HepG2 (cell line): Measurements from ENCODE around the gene PASK. TPM values are rescaled to one million over a fixed set of nuclear protein-coding genes. Genes with fewer than 3 reads are reported as not detected.

Experiments used
- BATF2 ChIP-seq: sonication (generic); formaldehyde crosslinking; IDR thresholded peaks from 2 replicates; pipeline ENCODE4 v1.8.0; 2022; ENCODE audit warnings: mild to moderate bottlenecking, missing genetic modification reagents, moderate library complexity
- HMGA1 ChIP-seq: sonication (generic); formaldehyde crosslinking; conservative IDR thresholded peaks from 2 replicates; pipeline ENCODE4 v1.4.0; 2020; ENCODE audit warnings: missing genetic modification reagents
- PRDM10 ChIP-seq: sonication (generic); formaldehyde crosslinking; IDR thresholded peaks from 2 replicates; pipeline ENCODE4 v1.4.0; 2020; ENCODE audit warnings: low read depth, missing genetic modification reagents
- SKI ChIP-seq: fragments of 450-650 bp; IDR thresholded peaks from one replicate; pipeline ENCODE4 v1.6.1; 2018; ENCODE audit warnings: mild to moderate bottlenecking; ENCODE audit not compliant: partially characterized antibody
- THYN1 ChIP-seq: sonication (generic); formaldehyde crosslinking; IDR thresholded peaks from 2 replicates; pipeline ENCODE4 v1.8.1; 2023; ENCODE audit warnings: low read depth, mild to moderate bottlenecking, moderate library complexity, missing genetic modification reagents, borderline replicate concordance
- ZFP91 ChIP-seq: sonication (generic); formaldehyde crosslinking; IDR thresholded peaks from 2 replicates; pipeline ENCODE4 v1.9.0; 2022; ENCODE audit warnings: missing genetic modification reagents, mild to moderate bottlenecking, borderline replicate concordance
- ZNF260 ChIP-seq: sonication (generic); formaldehyde crosslinking; IDR thresholded peaks from 2 replicates; pipeline ENCODE4 v1.4.0; 2020; ENCODE audit warnings: missing genetic modification reagents, low read depth, mild to moderate bottlenecking, borderline replicate concordance
- ZNF646 ChIP-seq: sonication (generic); formaldehyde crosslinking; IDR thresholded peaks from 2 replicates; pipeline ENCODE4 v1.9.0; 2021; ENCODE audit warnings: mild to moderate bottlenecking, missing genetic modification reagents
- ZNF704 ChIP-seq: sonication (generic); formaldehyde crosslinking; IDR thresholded peaks from 2 replicates; pipeline ENCODE4 v1.8.1; 2023; ENCODE audit warnings: mild to moderate bottlenecking, inconsistent platforms, moderate library complexity, missing genetic modification reagents, borderline replicate concordance
- ZUFSP ChIP-seq: sonication (generic); formaldehyde crosslinking; IDR thresholded peaks from 2 replicates; pipeline ENCODE4 v1.9.0; 2021; ENCODE audit warnings: missing genetic modification reagents, mild to moderate bottlenecking, borderline replicate concordance
- polyA plus RNA-seq, 8 experiments: library from polyadenylated mRNA; depleted of rRNA in 3 of 8; stranded (reverse) in 7 of 8; unstranded in 1 of 8; fragments of >200 nt; fragmentation: Illumina TruSeq in 4 of 8; extraction: Trizol in 4 of 8; gene quantifications; 2 replicates each; pipeline versions ENCODE4 v1.2.1 to v1.2.3, GENCODE V29; 2011 to 2016; ENCODE audit warnings: low read depth in 4 of 8, missing spikeins in 1 of 8, mixed read lengths in 1 of 8; ENCODE audit not compliant: insufficient read depth in 1 of 8
- total RNA-seq, 5 experiments: library from RNA; depleted of rRNA; stranded (reverse); fragments of >200 nt; fragmentation: Illumina TruSeq; extraction: Trizol; gene quantifications; 2 replicates each; pipeline ENCODE4 v1.2.3, GENCODE V29; 2016; ENCODE audit warnings: low read depth in 1 of 5

The PASK gene
- total and polyA plus RNA-seq, 2 of the 13 experiments (the other 11 are each of a cell fraction or from before 2014, with no cell fraction given), result 6.9 to 17.0 TPM

GRCh38 chr2:241149925-241150659 lies 820 bp upstream of the PASK start, which contains the start of gene PPP1R7 (continued):
- no peak for TF ChIP-seq ZNF646 (CRISPR knock-in tag)
- TF ChIP-seq THYN1 (CRISPR knock-in tag), result no peak
- no peak for TF ChIP-seq ZUFSP (CRISPR knock-in tag)
- no peak for TF ChIP-seq ZNF260 (CRISPR knock-in tag)
- TF ChIP-seq SKI, result no peak
- TF ChIP-seq BATF2, result peak; percentile 67; the same call in 1 of the 2 replicates
- no peak for TF ChIP-seq HMGA1
- TF ChIP-seq ZNF704, result 0 out of 2 replicates have a peak, but pooled peaks have one; percentile 10
- peak; percentile 75; the same call in 1 of the 2 replicates for TF ChIP-seq ZFP91 (CRISPR knock-in tag)
- no peak for TF ChIP-seq PRDM10
